Neural progenitor cell (in vitro differentiated cells): ENCODE measurements around the gene CDH20. TPM values are rescaled to one million over a fixed set of nuclear protein-coding genes. Genes with fewer than 3 reads are reported as not detected.

Experiments
- DNase-seq: peaks from one replicate; pipeline ENCODE4 v3.0.0-alpha.2; 2016; ENCODE audit warnings: low spot score
- H2AFZ ChIP-seq: fragments of 200-600 bp; sonication (generic); replicated peaks from 2 replicates; pipeline ENCODE4 v1.6.1; 2016; ENCODE audit warnings: antibody characterized with exemption
- H3F3A ChIP-seq: fragments of 200-600 bp; sonication (generic); 2 replicates; pipeline ENCODE4 v1.6.1; 2016; ENCODE audit warnings: antibody characterized with exemption, low read depth
- H3K27ac ChIP-seq: fragments of 200-600 bp; sonication (generic); 2 replicates; pipeline ENCODE4 v1.5.1; 2016; ENCODE audit warnings: mild to moderate bottlenecking
- H3K27me3 ChIP-seq: fragments of 200-600 bp; sonication (generic); 2 replicates; pipeline ENCODE4 v1.6.1; 2016; ENCODE audit warnings: mild to moderate bottlenecking, moderate library complexity
- H3K36me3 ChIP-seq: fragments of 200-600 bp; sonication (generic); 2 replicates; pipeline ENCODE4 v1.5.1; 2016
- H3K4me1 ChIP-seq: fragments of 200-600 bp; sonication (generic); 2 replicates; pipeline ENCODE4 v1.6.1; 2016; ENCODE audit warnings: mixed run types
- H3K4me2 ChIP-seq: fragments of 200-600 bp; sonication (generic); 2 replicates; pipeline ENCODE4 v1.6.1; 2016
- H3K4me3 ChIP-seq: fragments of 200-600 bp; sonication (generic); 2 replicates; pipeline ENCODE4 v1.5.1; 2016
- H3K79me2 ChIP-seq: fragments of 200-600 bp; sonication (generic); 2 replicates; pipeline ENCODE4 v1.6.1; 2016; ENCODE audit warnings: low read depth
- H3K9ac ChIP-seq: fragments of 200-600 bp; sonication (generic); 2 replicates; pipeline ENCODE4 v1.6.1; 2016
- H3K9me3 ChIP-seq: fragments of 200-600 bp; sonication (generic); 2 replicates; pipeline ENCODE4 v1.5.1; 2016; ENCODE audit warnings: low read depth
- H4K20me1 ChIP-seq: fragments of 200-600 bp; sonication (generic); 2 replicates; pipeline ENCODE4 v1.6.1; 2016; ENCODE audit warnings: low read depth
- H3K27ac Mint-ChIP-seq: 3 replicates; pipeline ENCODE4 v1.8.0; 2021; ENCODE audit warnings: mixed read lengths
- H3K27me3 Mint-ChIP-seq: 2 replicates; pipeline ENCODE4 v1.8.0; 2022; ENCODE audit warnings: low read depth, mild to moderate bottlenecking, inconsistent platforms, moderate library complexity, mixed read lengths; ENCODE audit not compliant: insufficient read depth
- H3K36me3 Mint-ChIP-seq: 3 replicates; pipeline ENCODE4 v1.8.0; 2021; ENCODE audit warnings: mixed read lengths
- H3K4me1 Mint-ChIP-seq: 3 replicates; pipeline ENCODE4 v1.8.0; 2021; ENCODE audit warnings: mixed read lengths
- H3K4me3 Mint-ChIP-seq: 3 replicates; pipeline ENCODE4 v1.8.0; 2021; ENCODE audit warnings: mild to moderate bottlenecking, moderate library complexity, mixed read lengths
- H3K9me3 Mint-ChIP-seq: 3 replicates; pipeline ENCODE4 v1.8.0; 2020; ENCODE audit warnings: mixed read lengths
- CTCF ChIP-seq: fragments of 200-600 bp; sonication (generic); IDR thresholded peaks from 2 replicates; pipeline ENCODE4 v1.5.1; 2017; ENCODE audit warnings: antibody characterized with exemption, mild to moderate bottlenecking
- EZH2 ChIP-seq: fragments of 200-600 bp; sonication (generic); IDR thresholded peaks from 2 replicates; pipeline ENCODE4 v1.6.1; 2017; ENCODE audit warnings: antibody characterized with exemption, mild to moderate bottlenecking, moderate library complexity
- EZH2phosphoT487 ChIP-seq: fragments of 200-600 bp; sonication (generic); IDR thresholded peaks from 2 replicates; pipeline ENCODE4 v1.6.1; 2017; ENCODE audit warnings: antibody characterized with exemption
- total RNA-seq: library from RNA; depleted of rRNA; stranded (reverse); fragments of >200 nt; gene quantifications from 2 replicates; pipeline ENCODE4 v1.2.3, GENCODE V29; 2015; ENCODE audit warnings: low replicate concordance

CDH20 gene
- total RNA-seq, 1 donor from 2014 or later: 1.6 TPM

- Mint-ChIP-seq H3K4me1 (peaks cover 31% of the 10 kb centered on the region), H3K27ac (peak overlapping the region; percentile 93), H3K9me3 (peaks cover 2% of the 10 kb centered on the region), H3K36me3 (peaks cover 2% of the 10 kb centered on the region), H3K27me3 (peaks cover 3% of the 10 kb centered on the region), H3K4me3 (peak overlapping the region; percentile 8)
- Histone ChIP-seq H3K4me2 (no peak overlapping the region), H4K20me1 (no peaks in the 10 kb centered on the region), H3K27me3 (no peaks in the 10 kb centered on the region), H3K79me2 (no peaks in the 10 kb centered on the region), H3K9me3 (no peaks in the 10 kb centered on the region), H3K36me3 (no peaks in the 10 kb centered on the region), H3K4me3 (no peak overlapping the region), H3K27ac (no peak overlapping the region), H2AFZ (no peak overlapping the region), H3K4me1 (peaks cover 10% of the 10 kb centered on the region), H3K9ac (no peak overlapping the region), H3F3A (no peaks in the 10 kb centered on the region)
- no peak for DNase-seq
- TF ChIP-seq CTCF: no peak
- no peak for TF ChIP-seq EZH2
- TF ChIP-seq EZH2phosphoT487: no peak
Observed at GRCh38 chr18:61414086-61414485, 80.9 kb downstream of the CDH20 start.

- H3K4me3 ChIP-seq: no peak overlapping the region
- H3K27ac ChIP-seq: no peak overlapping the region
- Mint-ChIP-seq H3K36me3 (no peaks in the 10 kb centered on the region), H3K4me3 (no peak overlapping the region), H3K27me3 (peaks cover 3% of the 10 kb centered on the region), H3K9me3 (peaks cover 2% of the 10 kb centered on the region), H3K27ac (no peak overlapping the region), H3K4me1 (peaks cover 22% of the 10 kb centered on the region)
- no peaks in the 10 kb centered on the region for H3F3A ChIP-seq
- no peaks in the 10 kb centered on the region for H3K9me3 ChIP-seq
- no peaks in the 10 kb centered on the region for H3K36me3 ChIP-seq
- H4K20me1 ChIP-seq: no peaks in the 10 kb centered on the region
- DNase-seq: no peak
- H3K9ac ChIP-seq: no peak overlapping the region
- H2AFZ ChIP-seq: no peak overlapping the region
- TF ChIP-seq EZH2phosphoT487 (no peak), EZH2 (no peak), CTCF (no peak)
- no peaks in the 10 kb centered on the region for H3K4me1 ChIP-seq
- H3K4me2 ChIP-seq: no peak overlapping the region
- H3K27me3 ChIP-seq: no peaks in the 10 kb centered on the region
- no peaks in the 10 kb centered on the region for H3K79me2 ChIP-seq
Observed at GRCh38 chr18:61419763-61420162, 86.5 kb downstream of the CDH20 start.

GRCh38 chr18:61420218-61420885 lies 87.1 kb downstream of the CDH20 start:
- H3K36me3 Mint-ChIP-seq: no peaks in the 10 kb centered on the region
- H3K79me2 ChIP-seq: no peaks in the 10 kb centered on the region
- H3K9me3 Mint-ChIP-seq: peaks cover 2% of the 10 kb centered on the region
- no peaks in the 10 kb centered on the region for H3F3A ChIP-seq
- peaks cover 17% of the 10 kb centered on the region for H3K4me1 Mint-ChIP-seq
- H3K27ac Mint-ChIP-seq: peak overlapping the region; percentile 50
- no peak overlapping the region for H3K27ac ChIP-seq
- H3K27me3 ChIP-seq: no peaks in the 10 kb centered on the region
- DNase-seq: no peak
- no peak overlapping the region for H3K4me3 Mint-ChIP-seq
- H2AFZ ChIP-seq: peak overlapping the region; percentile 41
- no peak for TF ChIP-seq CTCF
- no peak for TF ChIP-seq EZH2
- no peak for TF ChIP-seq EZH2phosphoT487
- no peaks in the 10 kb centered on the region for H3K4me1 ChIP-seq
- H3K4me2 ChIP-seq: no peak overlapping the region
- no peaks in the 10 kb centered on the region for H4K20me1 ChIP-seq
- no peaks in the 10 kb centered on the region for H3K9me3 ChIP-seq
- H3K4me3 ChIP-seq: no peak overlapping the region
- H3K36me3 ChIP-seq: no peaks in the 10 kb centered on the region
- no peak overlapping the region for H3K9ac ChIP-seq
- H3K27me3 Mint-ChIP-seq: peaks cover 3% of the 10 kb centered on the region
